Naive thymus-derived CD4-positive, alpha-beta T cell (primary cell): ENCODE data around the gene B9D1. TPM values are rescaled to one million over a fixed set of nuclear protein-coding genes. Genes with fewer than 3 reads are reported as not detected.

Source experiments
- ATAC-seq: fragments of 150-1000 bp; cut with Tn5 transposase; 2 replicates; pipeline ENCODE4 v1.10.0; 2021; ENCODE audit warnings: mild to moderate bottlenecking, moderate library complexity
- CTCF ChIA-PET: fragments of 350-600 bp; sonication (Branson Sonifier 250); formaldehyde crosslinking; loops from one replicate; lab custom pipeline; 2021; ENCODE audit warnings: antibody characterized with exemption; lab: Charles Lee
- POLR2A ChIA-PET: fragments of 350-600 bp; sonication (Branson Sonifier 250); formaldehyde crosslinking; loops from one replicate; lab custom pipeline; 2021; ENCODE audit warnings: antibody characterized with exemption, inconsistent platforms; lab: Charles Lee
- DNase-seq, 9 donors: peaks; one replicate each; pipeline versions ENCODE4 v3.0.0 to v3.0.0-alpha.2; 2020 to 2022; ENCODE audit warnings: mixed read lengths in 1 of 9
- H3K27ac ChIP-seq: one replicate; pipeline ENCODE4 v1.7.0; 2013; ENCODE audit warnings: mild to moderate bottlenecking, low read depth, low read length, moderate library complexity
- H3K27me3 ChIP-seq, 2 donors: one replicate each; pipeline ENCODE4 v1.7.0; 2013; ENCODE audit warnings: low read length in 2 of 2, mild to moderate bottlenecking in 2 of 2, moderate library complexity in 2 of 2; ENCODE audit not compliant: control insufficient read depth in 2 of 2, insufficient read depth in 2 of 2
- H3K36me3 ChIP-seq, 3 experiments: 1 replicate in 2 of 3; 2 replicates in 1 of 3; pipeline ENCODE4 v1.7.0; 2013; ENCODE audit warnings: low read length in 3 of 3, mild to moderate bottlenecking in 3 of 3, moderate library complexity in 1 of 3; ENCODE audit not compliant: insufficient read depth in 3 of 3, control insufficient read depth in 2 of 3
- H3K4me1 ChIP-seq, 2 donors: one replicate each; pipeline ENCODE4 v1.7.0; 2013; ENCODE audit warnings: low read length in 2 of 2, mild to moderate bottlenecking in 2 of 2, moderate library complexity in 1 of 2; ENCODE audit not compliant: control insufficient read depth in 2 of 2, insufficient read depth in 2 of 2
- H3K4me3 ChIP-seq: 2 replicates; pipeline ENCODE4 v1.7.0; 2013; ENCODE audit warnings: mild to moderate bottlenecking, low read length
- H3K9me3 ChIP-seq, 3 experiments: 1 replicate in 2 of 3; 2 replicates in 1 of 3; pipeline ENCODE4 v1.7.0; 2013; ENCODE audit warnings: low read length in 3 of 3; ENCODE audit not compliant: control insufficient read depth in 2 of 3
- H3K27ac Mint-ChIP-seq, 9 donors: one replicate each; pipeline ENCODE4 v1.8.0; 2020 to 2022; ENCODE audit warnings: mixed read lengths in 9 of 9, mild to moderate bottlenecking in 8 of 9, moderate library complexity in 5 of 9, inconsistent platforms in 2 of 9
- H3K27me3 Mint-ChIP-seq, 5 donors: one replicate each; pipeline ENCODE4 v1.8.0; 2021 to 2022; ENCODE audit warnings: mixed read lengths in 5 of 5, mild to moderate bottlenecking in 1 of 5
- H3K36me3 Mint-ChIP-seq, 5 donors: one replicate each; pipeline ENCODE4 v1.8.0; 2020 to 2022; ENCODE audit warnings: mixed read lengths in 5 of 5, mild to moderate bottlenecking in 3 of 5, inconsistent platforms in 1 of 5
- H3K4me1 Mint-ChIP-seq, 7 donors: one replicate each; pipeline ENCODE4 v1.8.0; 2020 to 2022; ENCODE audit warnings: mixed read lengths in 7 of 7, mild to moderate bottlenecking in 3 of 7, inconsistent platforms in 1 of 7
- H3K4me3 Mint-ChIP-seq, 10 donors: one replicate each; pipeline ENCODE4 v1.8.0; 2020 to 2022; ENCODE audit warnings: mild to moderate bottlenecking in 10 of 10, mixed read lengths in 10 of 10, moderate library complexity in 6 of 10, inconsistent platforms in 2 of 10
- H3K9me3 Mint-ChIP-seq, 11 donors: one replicate each; pipeline ENCODE4 v1.8.0; 2020 to 2022; ENCODE audit warnings: mixed read lengths in 11 of 11, mild to moderate bottlenecking in 4 of 11, inconsistent platforms in 1 of 11, moderate library complexity in 1 of 11
- intact Hi-C, 2 donors: fragments of 100-400 bp; cut with micrococcal nuclease; formaldehyde crosslinking; loops; one replicate each; pipeline ENCODE4 v1.15.1; 2023
- polyA plus RNA-seq, 2 donors: library from polyadenylated mRNA; unstranded; fragments of 300-500 nt; fragmentation: Illumina TruSeq; gene quantifications; one replicate each; pipeline ENCODE4 v1.2.3, GENCODE V29; 2021
- total RNA-seq, 6 experiments: library from RNA in 5 of 6; stranded (reverse) in 5 of 6; gene quantifications; 1 replicate in 5 of 6; 2 replicates in 1 of 6; pipeline ENCODE4 v1.2.3 and lab custom pipeline; 2021 to 2026

Gene B9D1
- total and polyA plus RNA-seq, 7 experiments from 2014 or later: 0.58 to 5.0 (median 2.1) TPM; not detected in 1

GRCh38 chr17:19363114-19363438, 553 bp upstream of the B9D1 start:
- peak overlapping the region; percentile 66 for H3K27ac ChIP-seq

GRCh38 chr17:19361944-19362276, 613 bp downstream of the B9D1 start:
- CTCF ChIA-PET: interaction anchor here (1.2 to 4.7 kb wide), 4 partner anchors 16 to 402 kb away, joined by 5 to 64 read pairs (median 18); partner anchors contain the start of gene MAPK7
- no peak for ATAC-seq
- peak overlapping the region; percentile 94 for H3K4me3 ChIP-seq
- Mint-ChIP-seq H3K4me3 (peak overlapping the region; percentile 71 to 95 (median 86)), H3K36me3 (no peaks in the 10 kb centered on the region), H3K27me3 (peaks cover 7 to 31% (median 20%) of the 10 kb centered on the region in 5 donors), H3K4me1 (peaks cover 0 to 17% (median 6%) of the 10 kb centered on the region in 7 donors), H3K27ac (peak overlapping the region in 7 of 9 donors; percentile 15 to 93 (median 64)), H3K9me3 (no peaks in the 10 kb centered on the region)
- no peaks in the 10 kb centered on the region for H3K27me3 ChIP-seq
- intact Hi-C loops: loop anchor here (1.0 to 5.0 kb wide), 14 partner anchors 15 to 615 kb away; partner anchors contain the start of genes AKAP10 (in 1 of the 2), ALDH3A2 (in 1 of the 2), MAPK7 (in 1 of the 2) and PRPSAP2 (in 1 of the 2)
- H3K27ac ChIP-seq: peak overlapping the region; percentile 66
- H3K9me3 ChIP-seq: no peaks in the 10 kb centered on the region
- H3K36me3 ChIP-seq: no peaks in the 10 kb centered on the region
- POLR2A ChIA-PET: interaction anchor here (1.3 to 2.9 kb wide), 2 partner anchors 16 to 287 kb away, joined by 8 to 26 read pairs; partner anchors contain the start of genes ALDH3A2 and MAPK7
- H3K4me1 ChIP-seq: peaks cover 6 to 11% of the 10 kb centered on the region in 2 donors
- DNase-seq: no peak

More at GRCh38 chr17:19363114-19363438, 553 bp upstream of the B9D1 start:
- H3K9me3 ChIP-seq: no peaks in the 10 kb centered on the region
- ChIA-PET POLR2A (interaction anchor here (0.7 to 2.9 kb wide), 5 partner anchors 15 to 285 kb away, joined by 3 to 26 read pairs (median 3); partner anchors contain the start of genes ALDH3A2 and MAPK7), CTCF (interaction anchor here (0.6 to 4.7 kb wide), 13 partner anchors 9 to 403 kb away, joined by 3 to 64 read pairs (median 5); partner anchors contain the start of gene MAPK7)
- Mint-ChIP-seq H3K4me3 (peak overlapping the region; percentile 75 to 96 (median 92)), H3K36me3 (no peaks in the 10 kb centered on the region), H3K27me3 (peaks cover 7 to 24% (median 19%) of the 10 kb centered on the region in 5 donors), H3K4me1 (peaks cover 0 to 27% (median 6%) of the 10 kb centered on the region in 7 donors), H3K27ac (peak overlapping the region in 8 of 9 donors; percentile 63 to 93 (median 89)), H3K9me3 (no peaks in the 10 kb centered on the region)
- no peak for DNase-seq
- no peak for ATAC-seq
- H3K36me3 ChIP-seq: no peaks in the 10 kb centered on the region
- H3K4me3 ChIP-seq: no peak overlapping the region
- H3K27me3 ChIP-seq: no peaks in the 10 kb centered on the region
- intact Hi-C loops: loop anchor here (1.0 to 5.0 kb wide), 7 partner anchors 106 to 506 kb away; partner anchors contain the start of genes ALDH3A2 (in 1 of the 2), PRPSAP2 (in 1 of the 2) and ULK2 (in 1 of the 2)
- H3K4me1 ChIP-seq: peaks cover 6 to 11% of the 10 kb centered on the region in 2 donors

- no peak overlapping the region for H3K4me3 ChIP-seq
- DNase-seq (no peak), ATAC-seq (no peak)
- H3K4me3 Mint-ChIP-seq: peak overlapping the region in 9 of 10 donors; percentile 32 to 95 (median 75)
- peaks cover 7 to 32% (median 21%) of the 10 kb centered on the region in 5 donors for H3K27me3 Mint-ChIP-seq
- H3K27me3 ChIP-seq: no peaks in the 10 kb centered on the region
- no peaks in the 10 kb centered on the region for H3K9me3 ChIP-seq
- H3K4me1 ChIP-seq: peaks cover 6 to 11% of the 10 kb centered on the region in 2 donors
- H3K36me3 ChIP-seq: no peaks in the 10 kb centered on the region
- peaks cover 0 to 15% (median 6%) of the 10 kb centered on the region in 7 donors for H3K4me1 Mint-ChIP-seq
- peak overlapping the region in 6 of 9 donors; percentile 20 to 92 (median 58) for H3K27ac Mint-ChIP-seq
- H3K27ac ChIP-seq: no peak overlapping the region
- no peaks in the 10 kb centered on the region for H3K9me3 Mint-ChIP-seq
- intact Hi-C loops: loop anchor here (5.0 kb wide), 2 partner anchors 504 to 506 kb away; partner anchors contain the start of genes PRPSAP2 (in 1 of the 2) and ULK2 (in 1 of the 2)
- ChIA-PET POLR2A (interaction anchor here (2.9 kb wide), 1 partner anchor 17 kb away, joined by 26 read pairs; the partner anchor contains the start of gene MAPK7), CTCF (interaction anchor here (3.4 to 4.7 kb wide), 2 partner anchors 16 to 86 kb away, joined by 29 to 64 read pairs; partner anchors contain the start of gene MAPK7)
- no peaks in the 10 kb centered on the region for H3K36me3 Mint-ChIP-seq
Observed at GRCh38 chr17:19361326-19361725, 1.2 kb downstream of the B9D1 start.

- H3K27me3 Mint-ChIP-seq: peaks cover 7 to 32% (median 21%) of the 10 kb centered on the region in 5 donors
- no peaks in the 10 kb centered on the region for H3K9me3 Mint-ChIP-seq
Observed at GRCh38 chr17:19360772-19361171, 1.8 kb downstream of the B9D1 start.

DNA sequence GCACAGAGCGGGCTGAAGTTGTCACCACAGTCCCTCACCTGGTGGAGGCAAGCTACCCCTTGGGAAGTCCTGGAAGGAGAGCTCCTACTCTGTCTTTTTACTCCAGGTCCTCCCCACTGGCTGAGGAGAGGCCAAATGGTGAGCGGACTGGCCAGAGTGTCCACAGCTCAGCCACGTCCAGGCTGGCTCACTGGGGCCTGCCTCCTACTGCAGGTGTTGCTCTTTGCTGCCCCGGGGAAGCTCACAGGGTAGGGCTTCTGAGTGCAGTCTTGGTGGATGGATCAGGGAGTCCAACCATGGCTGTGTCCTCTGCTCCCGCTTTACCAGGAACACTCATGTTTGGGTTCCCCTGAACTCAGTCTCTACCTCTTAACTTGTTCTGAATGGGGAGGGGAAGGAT, 2.7 kb downstream of the B9D1 start:
- Histone ChIP-seq H3K4me1 (peaks cover 6 to 11% of the 10 kb centered on the region in 2 donors), H3K9me3 (no peaks in the 10 kb centered on the region), H3K4me3 (no peak overlapping the region), H3K27me3 (no peaks in the 10 kb centered on the region), H3K36me3 (no peaks in the 10 kb centered on the region), H3K27ac (no peak overlapping the region)
- no peak for ATAC-seq
- no peak for DNase-seq
- Mint-ChIP-seq H3K9me3 (no peaks in the 10 kb centered on the region), H3K27ac (no peak overlapping the region), H3K4me1 (peaks cover 0 to 15% (median 6%) of the 10 kb centered on the region in 7 donors), H3K27me3 (peaks cover 7 to 35% (median 23%) of the 10 kb centered on the region in 5 donors), H3K4me3 (no peak overlapping the region), H3K36me3 (no peaks in the 10 kb centered on the region)
- ChIA-PET CTCF (no interaction called here), POLR2A (no interaction called here)
- intact Hi-C loops: loop anchor here (5.0 kb wide), 2 partner anchors 503 to 507 kb away; partner anchors contain the start of genes PRPSAP2 (in 1 of the 2) and ULK2 (in 1 of the 2)

More at GRCh38 chr17:19360772-19361171, 1.8 kb downstream of the B9D1 start:
- intact Hi-C loops: loop anchor here (5.0 kb wide), 2 partner anchors 503 to 507 kb away; partner anchors contain the start of genes PRPSAP2 (in 1 of the 2) and ULK2 (in 1 of the 2)
- H3K9me3 ChIP-seq: no peaks in the 10 kb centered on the region
- H3K27me3 ChIP-seq: no peaks in the 10 kb centered on the region
- ChIA-PET POLR2A (interaction anchor here (2.9 kb wide), 1 partner anchor 17 kb away, joined by 26 read pairs; the partner anchor contains the start of gene MAPK7), CTCF (interaction anchor here (3.4 kb wide), 1 partner anchor 17 kb away, joined by 29 read pairs; the partner anchor contains the start of gene MAPK7)
- no peaks in the 10 kb centered on the region for H3K36me3 ChIP-seq
- ATAC-seq (no peak), DNase-seq (no peak)
- H3K4me3 Mint-ChIP-seq: peak overlapping the region in 1 of 10 donors; percentile 60
- H3K4me1 ChIP-seq: peaks cover 6 to 11% of the 10 kb centered on the region in 2 donors
- H3K27ac ChIP-seq: no peak overlapping the region
- H3K27ac Mint-ChIP-seq: no peak overlapping the region
- no peaks in the 10 kb centered on the region for H3K36me3 Mint-ChIP-seq
- no peak overlapping the region for H3K4me3 ChIP-seq
- H3K4me1 Mint-ChIP-seq: peaks cover 0 to 15% (median 6%) of the 10 kb centered on the region in 7 donors

- no peaks in the 10 kb centered on the region for H3K36me3 Mint-ChIP-seq
- peaks cover 7 to 38% (median 19%) of the 10 kb centered on the region in 5 donors for H3K27me3 Mint-ChIP-seq
- H3K9me3 Mint-ChIP-seq: no peaks in the 10 kb centered on the region
- POLR2A ChIA-PET: no interaction called here
- H3K4me1 Mint-ChIP-seq: peaks cover 0 to 15% (median 6%) of the 10 kb centered on the region in 7 donors
- no peak overlapping the region for H3K27ac Mint-ChIP-seq
- intact Hi-C loops: no loop called here
- Histone ChIP-seq H3K36me3 (no peaks in the 10 kb centered on the region), H3K4me3 (no peak overlapping the region), H3K27me3 (no peaks in the 10 kb centered on the region), H3K4me1 (peaks cover 6 to 11% of the 10 kb centered on the region in 2 donors), H3K27ac (no peak overlapping the region), H3K9me3 (no peaks in the 10 kb centered on the region)
- no peak for ATAC-seq
- H3K4me3 Mint-ChIP-seq: no peak overlapping the region
- DNase-seq: no peak
- CTCF ChIA-PET: no interaction called here
Observed at GRCh38 chr17:19359151-19359550, 3.4 kb downstream of the B9D1 start.
